HepG2 (cell line): Measurements from ENCODE around the gene DNAJB11. TPM values are rescaled to one million over a fixed set of nuclear protein-coding genes. Genes with fewer than 3 reads are reported as not detected.
A peak's percentile ranks its signal among the peaks of the same experiment; 100 is the strongest.

Source experiments
- ATAC-seq: fragments of 200-7000 bp; cut with Tn5 transposase; 3 replicates; pipeline ENCODE4 v1.9.1; 2020; ENCODE audit warnings: mild to moderate bottlenecking, moderate library complexity
- BruUV-seq: library from RNA; stranded (reverse); fragments of 400-500 nt; replicated peaks from 2 replicates; lab custom pipeline; 2021; lab: Mats Ljungman, UMichigan
- CTCF ChIA-PET: fragments of 300-600 bp; formaldehyde crosslinking; extraction: SDS; loops from one replicate; lab custom pipeline; 2021; ENCODE audit warnings: low total read pairs, inconsistent platforms, low intra/inter-chr PET ratio; lab: Yijun Ruan, JAX
- POLR2A ChIA-PET: fragments of 350-600 bp; sonication (Branson Sonifier 250); formaldehyde crosslinking; loops from one replicate; lab custom pipeline; 2020; ENCODE audit warnings: antibody characterized with exemption, inconsistent platforms; lab: Yijun Ruan, JAX
- DNase-seq: peaks from one replicate; pipeline ENCODE4 v3.0.0-alpha.2; 2015; ENCODE audit warnings: low spot score
- FAIRE-seq: peaks from 3 replicates; lab custom pipeline; 2011; peaks lifted over from hg19 to GRCh38; lab: Jason Lieb, UNC
- H2AFZ ChIP-seq: one replicate; pipeline ENCODE4 v1.6.1; 2011; ENCODE audit warnings: low read length, inconsistent platforms
- H3K27ac ChIP-seq: fragments of 300-600 bp; 3 replicates; pipeline ENCODE4 v1.8.0; 2011; ENCODE audit warnings: mixed run types, mild to moderate bottlenecking, mixed read lengths, low read length, inconsistent platforms; ENCODE audit not compliant: insufficient read depth; ENCODE audit errors: extremely low read length
- H3K27me3 ChIP-seq, 2 experiments: fragments of 200-600 bp in 1 of 2; 2 replicates in 1 of 2; 3 replicates in 1 of 2; pipeline versions ENCODE4 v1.6.0 to v1.8.0; 2011; ENCODE audit warnings: low read length in 2 of 2, mild to moderate bottlenecking in 2 of 2, moderate library complexity in 2 of 2, inconsistent platforms in 1 of 2; ENCODE audit not compliant: insufficient read depth in 2 of 2, control insufficient read depth in 1 of 2
- H3K36me3 ChIP-seq, 2 experiments: fragments of 200-600 bp in 1 of 2; replicated peaks in 1 of 2; 2 replicates in 1 of 2; 3 replicates in 1 of 2; pipeline versions ENCODE4 v1.5.1 to v1.8.0; 2011; ENCODE audit warnings: low read length in 2 of 2, inconsistent platforms in 1 of 2; ENCODE audit not compliant: insufficient read depth in 2 of 2, control insufficient read depth in 1 of 2
- H3K4me1 ChIP-seq: 2 replicates; pipeline ENCODE4 v1.5.1; 2012; ENCODE audit warnings: low read length, inconsistent platforms; ENCODE audit not compliant: insufficient read depth
- H3K4me2 ChIP-seq: 2 replicates; pipeline ENCODE4 v1.6.0; 2011; ENCODE audit warnings: low read depth, low read length, inconsistent platforms
- H3K4me3 ChIP-seq, 3 experiments: fragments of 200-600 bp in 1 of 3; sonication (generic), shearing (Covaris generic) in 1 of 3; replicated peaks in 1 of 3; 2 replicates each; pipeline ENCODE4 v1.5.1; 2011 to 2016; ENCODE audit warnings: low read length in 3 of 3, inconsistent platforms in 2 of 3, low read depth in 2 of 3, mild to moderate bottlenecking in 2 of 3, control low read depth in 1 of 3, mixed read lengths in 1 of 3; ENCODE audit not compliant: insufficient read depth in 1 of 3
- H3K79me2 ChIP-seq: one replicate; pipeline ENCODE4 v1.6.1; 2011; ENCODE audit warnings: low read length, inconsistent platforms; ENCODE audit not compliant: insufficient read depth
- H3K9ac ChIP-seq: 2 replicates; pipeline ENCODE4 v1.6.0; 2011; ENCODE audit warnings: mild to moderate bottlenecking, low read depth, low read length, inconsistent platforms; ENCODE audit not compliant: insufficient read depth
- H3K9me3 ChIP-seq: 2 replicates; pipeline ENCODE4 v1.5.1; 2012; ENCODE audit warnings: mild to moderate bottlenecking, low read length
- H4K20me1 ChIP-seq: 2 replicates; pipeline ENCODE4 v1.6.0; 2011; ENCODE audit warnings: inconsistent platforms, mild to moderate bottlenecking, low read length, moderate library complexity; ENCODE audit not compliant: insufficient read depth
- CBFB ChIP-seq: sonication (generic); formaldehyde crosslinking; IDR thresholded peaks from 2 replicates; pipeline ENCODE4 v1.4.0; 2020; ENCODE audit warnings: missing genetic modification reagents
- POLR2A ChIP-seq, 2 experiments: IDR thresholded peaks; 2 replicates each; pipeline ENCODE4 v1.6.1; 2011; ENCODE audit warnings: low read depth in 2 of 2, low read length in 2 of 2, mild to moderate bottlenecking in 1 of 2, moderate library complexity in 1 of 2; ENCODE audit not compliant: insufficient read depth in 1 of 2
- STAT6 ChIP-seq: sonication (generic); formaldehyde crosslinking; IDR thresholded peaks from 2 replicates; pipeline ENCODE4 v1.4.0; 2020; ENCODE audit warnings: missing genetic modification reagents, mild to moderate bottlenecking, borderline replicate concordance
- ZNF142 ChIP-seq: sonication (generic); formaldehyde crosslinking; IDR thresholded peaks from 2 replicates; pipeline ENCODE4 v1.4.0; 2020; ENCODE audit warnings: missing genetic modification reagents
- WGBS: methylation state at CpG from one replicate; pipeline ENCODE4 v1.1.6; 2017; ENCODE audit warnings: low lambda C conversion rate; 5-methylcytosine and 5-hydroxymethylcytosine counted together
- in situ Hi-C: cut with HindIII; loops from 2 replicates; pipeline ENCODE4 v1.10.0; 2017; ENCODE audit warnings: low pct_unique_long_range_greater_than_20kb; ENCODE audit not compliant: extremely low pct_ligation_motif_present
- intact Hi-C: fragments of 100-400 bp; cut with micrococcal nuclease; formaldehyde crosslinking; loops from one replicate; pipeline ENCODE4 v1.10.0; 2022; ENCODE audit not compliant: unreplicated experiment
- polyA plus RNA-seq, 8 experiments: library from polyadenylated mRNA; depleted of rRNA in 3 of 8; stranded (reverse) in 7 of 8; unstranded in 1 of 8; fragments of >200 nt; fragmentation: Illumina TruSeq in 4 of 8; extraction: Trizol in 4 of 8; gene quantifications; 2 replicates each; pipeline versions ENCODE4 v1.2.1 to v1.2.3, GENCODE V29; 2011 to 2016; ENCODE audit warnings: low read depth in 4 of 8, missing spikeins in 1 of 8, mixed read lengths in 1 of 8; ENCODE audit not compliant: insufficient read depth in 1 of 8
- total RNA-seq, 5 experiments: library from RNA; depleted of rRNA; stranded (reverse); fragments of >200 nt; fragmentation: Illumina TruSeq; extraction: Trizol; gene quantifications; 2 replicates each; pipeline ENCODE4 v1.2.3, GENCODE V29; 2016; ENCODE audit warnings: low read depth in 1 of 5
- TF ChIP-seq, protein P1 (sequence below), 2 experiments: sonication (generic) in 1 of 2; formaldehyde crosslinking in 1 of 2; IDR thresholded peaks; 2 replicates each; pipeline versions ENCODE4 v1.6.1 to v1.9.0; 2014 to 2022; ENCODE audit warnings: antibody characterized with exemption in 1 of 2, borderline replicate concordance in 1 of 2, inconsistent platforms in 1 of 2, low read depth in 1 of 2, missing genetic modification reagents in 1 of 2

The DNAJB11 gene
- total and polyA plus RNA-seq, 2 of the 13 experiments (the other 11 are each of a cell fraction or from before 2014, with no cell fraction given), result 41.0 to 132 TPM

DNA sequence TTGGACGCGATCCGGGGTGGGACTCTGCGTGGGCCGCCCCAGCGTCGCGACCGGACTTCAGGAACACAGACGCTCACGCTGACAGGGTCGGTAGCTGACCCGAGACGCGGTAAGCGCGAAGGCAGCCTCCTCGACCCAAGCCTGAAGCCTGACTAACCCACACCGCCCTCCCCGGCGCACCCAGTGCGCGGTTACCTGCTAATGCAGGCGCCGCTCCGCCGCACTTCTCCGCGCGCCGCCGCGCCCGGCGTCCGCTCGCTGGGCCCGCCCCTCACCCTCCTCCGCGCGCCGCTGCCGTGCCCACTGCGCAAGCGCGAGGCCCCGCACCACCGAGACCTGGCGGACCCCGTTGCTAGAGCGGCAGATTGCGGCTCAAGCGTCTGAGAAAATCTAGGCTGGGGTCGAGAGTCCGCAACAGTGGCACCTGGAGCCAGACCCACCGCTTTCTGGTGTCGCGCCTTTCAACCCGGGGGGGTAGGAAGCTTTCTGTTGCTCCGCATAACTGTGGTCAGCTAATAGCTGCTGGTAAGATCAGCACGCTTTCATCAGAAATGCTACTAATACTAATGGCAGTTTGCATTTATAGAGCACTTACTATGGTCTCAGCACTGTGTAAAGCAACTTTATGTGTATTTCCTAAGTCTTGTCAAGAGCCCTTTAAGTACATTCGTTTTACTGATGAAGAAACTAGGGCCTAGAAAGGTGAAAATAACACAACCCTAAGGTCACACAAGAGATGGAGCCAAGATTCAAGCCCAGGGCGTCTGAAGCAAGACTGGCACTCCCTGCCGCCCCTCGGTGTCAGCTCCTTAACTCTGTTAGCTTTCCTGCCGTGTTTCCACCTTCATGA lies 3.2 kb upstream of the DNAJB11 start, which contains the start of gene TBCCD1:
TSS of gene TBCCD1 (minus strand) at position 268 of the 850 bp plus-strand sequence. CDS start 3,010 bp downstream, outside the sequence.
- peaks cover 46% of the 10 kb centered on the region for H3K4me1 ChIP-seq
- DNase-seq (peak; percentile 87), FAIRE-seq (peak; percentile 77), ATAC-seq (peak; percentile 80)
- peaks cover 43% of the 10 kb centered on the region for H3K79me2 ChIP-seq
- in situ Hi-C loops, result no loop called here
- POLR2A ChIA-PET, result interaction anchor here (0.7 to 6.5 kb wide), 10 partner anchors 12 to 217 kb away, joined by 4 to 111 read pairs (median 8); partner anchors contain the start of gene AHSG
- peak within 1 kb of the TSS; percentile 88 for H3K27ac ChIP-seq
- no peaks in the 10 kb centered on the region for H4K20me1 ChIP-seq
- peaks cover 0 to 7% of the 10 kb centered on the region in 2 experiments; a peak in 3 of 5 replicates for H3K36me3 ChIP-seq
- TSS peak; percentile 71 for BruUV-seq
- intact Hi-C loops, result no loop called here
- no peaks in the 10 kb centered on the region for H3K9me3 ChIP-seq
- no peaks in the 10 kb centered on the region; a peak in 1 of 5 replicates for H3K27me3 ChIP-seq
- 1% methylated on average over 7 of the region's 66 CpGs for WGBS
- peak within 1 kb of the TSS; percentile 79 to 88 (median 81) for H3K4me3 ChIP-seq
- H3K4me2 ChIP-seq, result peak within 1 kb of the TSS; percentile 91
- peak within 1 kb of the TSS; percentile 69 for H2AFZ ChIP-seq
- CTCF ChIA-PET, result no interaction called here
- peak within 1 kb of the TSS; percentile 88 for H3K9ac ChIP-seq
- no peak for TF ChIP-seq STAT6 (CRISPR knock-in tag)
- TF ChIP-seq ZNF142, result peak; percentile 83
- peak; percentile 87; the same call in 1 of the 2 replicates for TF ChIP-seq CBFB (CRISPR knock-in tag)
- peak; percentile 93 to 97 for TF ChIP-seq POLR2A (IDR thresholded peaks at IDR 0.05; ENCODE audit: insufficient read depth in 1 of 2, low read depth in 2 of 2, low read length in 2 of 2)
- TF ChIP-seq, protein P1, sequence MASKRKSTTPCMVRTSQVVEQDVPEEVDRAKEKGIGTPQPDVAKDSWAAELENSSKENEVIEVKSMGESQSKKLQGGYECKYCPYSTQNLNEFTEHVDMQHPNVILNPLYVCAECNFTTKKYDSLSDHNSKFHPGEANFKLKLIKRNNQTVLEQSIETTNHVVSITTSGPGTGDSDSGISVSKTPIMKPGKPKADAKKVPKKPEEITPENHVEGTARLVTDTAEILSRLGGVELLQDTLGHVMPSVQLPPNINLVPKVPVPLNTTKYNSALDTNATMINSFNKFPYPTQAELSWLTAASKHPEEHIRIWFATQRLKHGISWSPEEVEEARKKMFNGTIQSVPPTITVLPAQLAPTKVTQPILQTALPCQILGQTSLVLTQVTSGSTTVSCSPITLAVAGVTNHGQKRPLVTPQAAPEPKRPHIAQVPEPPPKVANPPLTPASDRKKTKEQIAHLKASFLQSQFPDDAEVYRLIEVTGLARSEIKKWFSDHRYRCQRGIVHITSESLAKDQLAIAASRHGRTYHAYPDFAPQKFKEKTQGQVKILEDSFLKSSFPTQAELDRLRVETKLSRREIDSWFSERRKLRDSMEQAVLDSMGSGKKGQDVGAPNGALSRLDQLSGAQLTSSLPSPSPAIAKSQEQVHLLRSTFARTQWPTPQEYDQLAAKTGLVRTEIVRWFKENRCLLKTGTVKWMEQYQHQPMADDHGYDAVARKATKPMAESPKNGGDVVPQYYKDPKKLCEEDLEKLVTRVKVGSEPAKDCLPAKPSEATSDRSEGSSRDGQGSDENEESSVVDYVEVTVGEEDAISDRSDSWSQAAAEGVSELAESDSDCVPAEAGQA (IDR thresholded peaks at IDR 0.05; ENCODE audit: low read depth), result peak; percentile 67; the same call in 1 of the 2 replicates
- TF ChIP-seq, protein P1 (CRISPR knock-in tag; IDR thresholded peaks at IDR 0.05; ENCODE audit: borderline replicate concordance), result no peak
